Duodenal mucosa (tissue), 2 donors: ENCODE results near the gene PYY.
A peak's percentile ranks its signal among the peaks of the same experiment; 100 is the strongest.

Experiments
- H3K27ac ChIP-seq: one replicate; pipeline ENCODE4 v1.7.0; 2013; ENCODE audit warnings: low read depth, low read length
- H3K27me3 ChIP-seq, 2 donors: one replicate each; pipeline ENCODE4 v1.7.0; 2013; ENCODE audit warnings: low read length in 2 of 2, control low read depth in 1 of 2; ENCODE audit not compliant: insufficient read depth in 2 of 2, control insufficient read depth in 1 of 2
- H3K36me3 ChIP-seq, 2 donors: one replicate each; pipeline ENCODE4 v1.7.0; 2013; ENCODE audit warnings: low read length in 2 of 2, control low read depth in 1 of 2; ENCODE audit not compliant: insufficient read depth in 2 of 2, control insufficient read depth in 1 of 2
- H3K4me1 ChIP-seq, 2 donors: one replicate each; pipeline ENCODE4 v1.7.0; 2013; ENCODE audit warnings: low read length in 2 of 2, control low read depth in 1 of 2; ENCODE audit not compliant: insufficient read depth in 2 of 2, control insufficient read depth in 1 of 2
- H3K4me3 ChIP-seq, 2 donors: one replicate each; pipeline ENCODE4 v1.7.0; 2013; ENCODE audit warnings: low read length in 2 of 2, low read depth in 1 of 2
- H3K9ac ChIP-seq, 2 donors: one replicate each; pipeline ENCODE4 v1.7.0; 2013; ENCODE audit warnings: low read length in 2 of 2, low read depth in 1 of 2
- H3K9me3 ChIP-seq, 2 donors: one replicate each; pipeline ENCODE4 v1.7.0; 2013; ENCODE audit warnings: low read length in 2 of 2, control low read depth in 1 of 2; ENCODE audit not compliant: control insufficient read depth in 1 of 2

The PYY gene

DNA sequence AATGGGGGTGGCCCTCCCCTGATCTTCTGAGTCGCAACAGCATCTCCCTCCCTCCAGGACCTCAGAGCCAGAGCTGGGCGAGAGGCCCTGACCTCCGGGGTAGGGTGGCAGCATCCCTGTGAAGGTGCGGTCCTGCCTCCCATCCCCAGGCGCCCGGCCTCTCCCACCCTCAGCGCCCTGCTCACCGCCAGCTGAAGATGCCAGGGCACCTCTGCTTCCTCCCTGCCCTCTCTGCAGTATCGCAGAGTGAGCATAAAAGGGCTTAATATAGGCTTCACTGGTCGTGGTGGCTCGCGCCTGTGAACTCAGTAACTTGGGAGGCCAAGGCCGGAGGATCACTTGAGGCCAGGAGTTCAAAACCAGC lies 35.7 kb downstream of the PYY start:
- H3K9ac ChIP-seq: no peak overlapping the region
- no peak overlapping the region for H3K27ac ChIP-seq
- H3K4me3 ChIP-seq: peak overlapping the region; percentile 48 to 58
- H3K36me3 ChIP-seq: no peaks in the 10 kb centered on the region
- H3K4me1 ChIP-seq: no peaks in the 10 kb centered on the region
- H3K9me3 ChIP-seq: no peaks in the 10 kb centered on the region
- peaks cover 4 to 12% of the 10 kb centered on the region in 2 donors for H3K27me3 ChIP-seq

DNA sequence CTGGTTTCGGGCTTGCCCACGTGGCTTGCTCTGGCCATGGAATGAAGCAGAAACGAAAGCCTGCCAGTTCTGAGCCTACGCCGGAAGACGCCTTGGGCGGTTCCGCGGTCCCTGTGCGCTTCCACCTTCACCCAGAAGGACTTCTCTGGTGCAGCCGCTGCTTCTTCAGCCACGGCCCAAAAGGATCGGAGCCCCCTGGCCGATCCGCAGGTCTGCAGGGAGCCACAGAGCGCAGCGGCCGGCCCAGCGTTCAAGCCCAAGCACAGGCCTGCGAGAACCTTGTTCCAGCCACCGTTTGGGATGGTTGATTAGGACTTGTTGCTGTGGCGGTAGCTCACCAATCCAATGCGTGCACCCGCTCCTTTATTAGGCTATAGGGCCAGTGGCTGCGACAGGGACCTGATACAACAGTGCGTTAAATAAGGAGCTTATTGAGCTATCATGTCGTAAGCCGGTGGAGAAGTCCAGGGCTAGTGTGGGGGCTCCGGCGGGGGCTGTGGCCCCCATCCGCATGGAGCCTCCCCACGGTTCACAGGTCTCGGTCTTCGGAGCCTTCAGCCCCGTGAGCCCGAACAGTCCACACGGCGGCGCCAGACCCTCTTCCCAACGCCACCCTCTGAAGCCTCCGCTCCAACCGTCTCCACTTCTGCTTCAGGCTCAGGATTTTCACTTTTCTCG lies 36.3 kb downstream of the PYY start:
- peak overlapping the region; percentile 48 to 58 for H3K4me3 ChIP-seq
- no peaks in the 10 kb centered on the region for H3K9me3 ChIP-seq
- no peak overlapping the region for H3K27ac ChIP-seq
- H3K36me3 ChIP-seq: no peaks in the 10 kb centered on the region
- no peaks in the 10 kb centered on the region for H3K4me1 ChIP-seq
- H3K27me3 ChIP-seq: peaks cover 4 to 16% of the 10 kb centered on the region in 2 donors
- peak overlapping the region; percentile 8 to 48 for H3K9ac ChIP-seq

DNA sequence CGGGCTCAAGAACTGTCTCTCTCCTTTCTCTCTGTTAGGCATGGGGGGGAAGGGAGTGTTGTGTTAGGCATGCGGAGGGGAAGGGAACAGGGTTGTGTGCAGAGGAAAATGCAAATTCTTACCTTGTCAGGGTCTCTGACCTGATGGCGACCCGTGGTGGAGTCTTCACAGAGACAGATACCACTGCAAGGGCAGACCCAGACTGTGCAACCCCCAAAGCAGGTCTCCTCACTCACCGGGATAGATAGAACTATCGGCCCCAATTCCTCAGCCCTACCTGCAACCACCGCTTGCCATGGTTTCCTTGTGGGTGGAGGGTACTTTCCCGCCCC lies 36.8 kb downstream of the PYY start:
- no peak overlapping the region for H3K27ac ChIP-seq
- peak overlapping the region; percentile 48 to 58 for H3K4me3 ChIP-seq
- no peaks in the 10 kb centered on the region for H3K4me1 ChIP-seq
- H3K36me3 ChIP-seq: no peaks in the 10 kb centered on the region
- peaks cover 4 to 18% of the 10 kb centered on the region in 2 donors for H3K27me3 ChIP-seq
- peak overlapping the region in 1 of 2 donors; percentile 48 for H3K9ac ChIP-seq
- no peaks in the 10 kb centered on the region for H3K9me3 ChIP-seq

DNA sequence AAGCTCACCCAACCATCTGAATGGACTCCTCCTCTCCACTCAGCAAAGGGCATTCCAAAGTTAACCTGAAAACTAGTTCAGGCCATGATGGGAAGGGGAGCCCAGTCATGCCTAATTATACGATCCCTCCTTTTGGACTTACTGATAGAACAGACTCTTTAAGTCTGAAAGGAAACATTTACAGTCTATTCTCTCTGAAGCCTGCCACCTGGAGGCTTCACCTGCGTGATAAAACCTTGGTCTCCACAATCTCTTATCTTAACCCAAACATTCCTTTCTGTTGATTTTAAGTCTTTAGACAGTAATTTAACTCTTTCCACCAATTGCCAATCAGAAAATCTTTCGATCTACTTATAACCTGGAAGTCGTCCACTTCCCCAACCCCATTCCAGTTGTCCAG lies 37.4 kb downstream of the PYY start:
- Histone ChIP-seq H3K27me3 (peaks cover 4 to 18% of the 10 kb centered on the region in 2 donors), H3K4me3 (peak overlapping the region in 1 of 2 donors; percentile 58), H3K4me1 (no peaks in the 10 kb centered on the region), H3K36me3 (no peaks in the 10 kb centered on the region), H3K9me3 (no peaks in the 10 kb centered on the region), H3K9ac (no peak overlapping the region), H3K27ac (no peak overlapping the region)

DNA sequence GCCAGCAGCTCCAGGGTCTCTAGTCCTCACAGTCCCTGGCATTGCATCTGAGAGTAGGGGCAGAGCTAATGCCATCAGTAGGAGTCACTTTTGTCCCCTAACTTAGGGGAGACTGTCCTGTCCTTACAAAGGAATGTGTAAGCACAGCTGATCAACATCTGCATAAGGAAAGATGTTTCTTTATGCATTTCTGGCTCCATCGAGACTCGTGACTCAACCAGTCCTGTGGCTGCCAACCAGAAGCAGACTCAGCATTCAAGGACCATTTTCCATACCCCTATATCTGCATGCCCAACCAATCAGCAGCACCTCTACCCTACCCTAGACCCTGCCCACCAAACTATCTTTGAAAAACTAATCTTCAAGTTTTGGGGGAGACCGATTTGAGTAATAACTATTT lies 38.2 kb downstream of the PYY start:
- Histone ChIP-seq H3K9me3 (no peaks in the 10 kb centered on the region), H3K4me3 (no peak overlapping the region), H3K4me1 (no peaks in the 10 kb centered on the region), H3K27ac (no peak overlapping the region), H3K9ac (no peak overlapping the region), H3K36me3 (no peaks in the 10 kb centered on the region), H3K27me3 (peaks cover 4 to 18% of the 10 kb centered on the region in 2 donors)

DNA sequence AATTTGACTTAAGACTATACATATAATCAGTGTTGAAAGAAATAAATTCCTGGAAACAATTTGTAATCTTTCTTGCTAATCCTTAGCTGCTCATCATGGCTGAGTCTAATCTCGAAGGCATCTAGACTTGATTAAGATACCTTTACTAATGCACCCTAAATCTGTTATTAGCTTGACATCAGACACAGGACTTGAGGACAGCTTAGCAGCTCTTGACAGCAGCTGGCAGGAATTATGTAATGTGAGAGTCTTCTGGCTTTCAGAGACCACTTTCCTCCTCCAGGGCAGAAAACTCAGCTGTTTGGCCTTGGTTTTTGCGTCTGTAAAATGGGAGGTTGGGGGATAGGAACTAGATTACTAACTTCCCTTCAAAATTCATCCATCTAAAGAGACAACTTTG lies 39.3 kb downstream of the PYY start:
- no peaks in the 10 kb centered on the region for H3K4me1 ChIP-seq
- H3K9ac ChIP-seq: no peak overlapping the region
- H3K27me3 ChIP-seq: peaks cover 10 to 24% of the 10 kb centered on the region in 2 donors
- H3K4me3 ChIP-seq: no peak overlapping the region
- H3K27ac ChIP-seq: no peak overlapping the region
- H3K36me3 ChIP-seq: no peaks in the 10 kb centered on the region
- H3K9me3 ChIP-seq: no peaks in the 10 kb centered on the region

DNA sequence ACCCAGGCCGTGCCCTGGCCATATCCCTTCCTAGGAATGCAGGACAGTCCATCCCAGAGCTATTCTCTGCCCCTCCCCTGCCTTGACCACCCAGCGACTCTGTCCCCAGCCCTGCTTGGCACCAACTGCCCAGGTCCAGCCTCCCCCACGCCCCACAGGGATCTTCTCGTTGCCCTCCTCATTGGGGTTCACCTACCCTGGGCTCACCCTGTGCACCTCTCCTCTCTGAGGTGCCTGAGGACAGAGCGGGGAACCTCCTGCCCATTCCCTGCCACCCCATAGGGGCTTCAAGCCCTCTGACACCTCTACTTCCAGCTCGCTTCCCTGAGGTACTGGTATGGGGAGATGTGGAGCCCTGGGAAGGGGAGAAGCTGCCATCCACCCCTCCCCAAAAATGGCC lies 40.2 kb downstream of the PYY start:
- Histone ChIP-seq H3K9me3 (no peaks in the 10 kb centered on the region), H3K36me3 (no peaks in the 10 kb centered on the region), H3K27ac (no peak overlapping the region), H3K4me3 (no peak overlapping the region), H3K4me1 (no peaks in the 10 kb centered on the region), H3K9ac (no peak overlapping the region), H3K27me3 (peaks cover 16 to 27% of the 10 kb centered on the region in 2 donors)

DNA sequence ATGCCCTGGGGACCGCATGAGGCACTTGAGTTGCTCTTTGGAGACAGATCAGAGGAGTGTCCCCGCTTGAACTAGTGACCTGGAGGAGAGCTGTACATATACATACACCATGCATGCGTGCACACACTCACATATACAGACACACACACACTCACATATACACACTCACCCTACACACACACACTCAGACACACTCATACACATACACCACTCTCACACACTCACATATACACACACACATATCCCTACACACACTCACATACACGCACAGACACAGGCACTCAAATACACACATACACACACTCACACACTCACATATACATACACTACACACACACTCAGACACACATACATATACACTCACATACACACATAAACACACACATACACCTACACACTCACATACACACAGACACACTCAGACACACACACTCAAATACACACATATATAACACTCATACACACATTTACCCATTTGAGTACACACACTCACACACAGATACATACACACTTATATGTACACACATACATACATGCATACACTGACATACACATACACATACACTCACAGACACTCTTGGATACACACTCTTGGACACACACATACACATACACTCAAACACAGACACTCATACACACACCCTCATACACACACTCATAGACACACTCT lies 41.0 kb downstream of the PYY start:
- Histone ChIP-seq H3K36me3 (no peaks in the 10 kb centered on the region), H3K9me3 (no peaks in the 10 kb centered on the region), H3K9ac (no peak overlapping the region), H3K27ac (no peak overlapping the region), H3K27me3 (peaks cover 22 to 35% of the 10 kb centered on the region in 2 donors), H3K4me1 (peaks cover 2% of the 10 kb centered on the region in 2 donors), H3K4me3 (no peak overlapping the region)

DNA sequence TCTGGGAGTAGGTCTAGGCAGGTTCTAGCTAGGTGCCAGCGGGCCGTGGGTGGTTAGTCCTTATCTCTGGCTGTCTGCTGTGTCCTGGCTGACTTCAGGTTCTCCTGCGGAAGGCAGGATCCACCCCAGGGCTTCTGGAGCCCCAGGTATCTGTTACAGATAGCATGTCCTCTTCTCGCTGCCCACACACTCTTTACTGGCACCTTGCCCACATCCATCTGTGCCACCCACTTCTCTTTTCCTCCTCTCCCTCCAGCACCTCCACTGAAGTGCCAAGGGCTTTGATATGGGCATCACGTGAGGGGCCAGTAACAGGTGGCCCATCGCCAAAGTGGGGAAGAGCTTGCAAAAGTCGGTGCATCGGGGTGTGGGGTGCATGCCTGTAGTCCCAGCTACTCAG lies 41.8 kb downstream of the PYY start:
- peaks cover 10% of the 10 kb centered on the region in 2 donors for H3K4me1 ChIP-seq
- no peak overlapping the region for H3K27ac ChIP-seq
- no peaks in the 10 kb centered on the region for H3K36me3 ChIP-seq
- H3K9me3 ChIP-seq: no peaks in the 10 kb centered on the region
- H3K9ac ChIP-seq: no peak overlapping the region
- H3K4me3 ChIP-seq: no peak overlapping the region
- H3K27me3 ChIP-seq: peaks cover 31 to 43% of the 10 kb centered on the region in 2 donors

DNA sequence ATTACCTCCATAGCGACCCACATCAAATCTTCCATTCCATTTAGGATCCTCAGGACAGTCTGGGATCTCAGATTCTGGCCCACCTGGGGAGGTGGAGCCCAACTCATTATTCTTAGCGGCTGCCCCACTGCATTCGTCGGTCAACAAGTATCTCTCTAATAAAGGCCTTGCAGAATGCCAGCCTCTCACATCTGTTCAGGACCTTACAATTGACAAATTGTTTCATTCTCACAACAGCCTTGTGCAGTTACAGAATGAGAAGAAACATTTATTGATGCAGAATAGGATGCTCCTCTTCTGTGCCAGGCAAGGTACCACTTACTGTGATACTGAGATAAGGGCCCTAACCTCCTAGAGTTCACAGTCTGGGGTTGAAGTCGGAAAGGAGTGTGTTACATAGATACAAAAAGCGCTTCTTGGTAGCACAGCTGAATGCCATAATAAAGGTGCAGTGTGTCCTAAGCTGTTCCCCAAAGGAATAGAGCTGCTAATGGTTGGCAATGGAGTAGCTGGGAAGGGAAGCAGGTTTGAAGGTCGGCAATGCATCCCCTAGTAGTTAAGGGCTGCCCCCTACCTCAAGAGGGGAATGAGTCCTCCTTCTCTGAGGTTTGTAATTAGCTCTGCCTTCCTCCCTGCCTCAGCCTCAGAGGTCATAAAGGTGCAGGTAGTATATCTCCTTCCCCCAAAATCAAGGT lies 44.1 kb downstream of the PYY start:
- H3K36me3 ChIP-seq: no peaks in the 10 kb centered on the region
- H3K4me1 ChIP-seq: peaks cover 18 to 22% of the 10 kb centered on the region in 2 donors
- no peak overlapping the region for H3K9ac ChIP-seq
- H3K27me3 ChIP-seq: peaks cover 49 to 57% of the 10 kb centered on the region in 2 donors
- H3K9me3 ChIP-seq: no peaks in the 10 kb centered on the region
- no peak overlapping the region for H3K27ac ChIP-seq
- H3K4me3 ChIP-seq: no peak overlapping the region
